Tibial nerve (tissue), 4 donors: ENCODE data around the gene SRI. TPM values are rescaled to one million over a fixed set of nuclear protein-coding genes. Genes with fewer than 3 reads are reported as not detected.
"Not testable (repeated sequence)": the region's sequence is repeated elsewhere in the genome, so short reads cannot be mapped to it uniquely, and the experiment has no call there.

Experiments used
- DNase-seq, 2 donors: peaks; one replicate each; pipeline ENCODE4 v3.0.0-alpha.2; 2019; ENCODE audit warnings: low spot score in 2 of 2
- H3K27ac ChIP-seq, 4 donors: fragments of 200-600 bp; sonication (generic) in 3 of 4; one replicate each; pipeline ENCODE4 v1.5.1; 2017 to 2019; ENCODE audit warnings: mild to moderate bottlenecking in 1 of 4
- H3K27me3 ChIP-seq, 2 donors: fragments of 200-600 bp; sonication (generic) in 1 of 2; one replicate each; pipeline versions ENCODE4 v1.5.1 to v1.6.0; 2017 to 2019
- H3K36me3 ChIP-seq, 3 donors: fragments of 200-600 bp; sonication (generic); one replicate each; pipeline ENCODE4 v1.5.1; 2018 to 2019
- H3K4me1 ChIP-seq, 4 donors: fragments of 200-600 bp; sonication (generic) in 3 of 4; one replicate each; pipeline ENCODE4 v1.5.1; 2017 to 2019
- H3K4me3 ChIP-seq, 4 donors: fragments of 200-600 bp; sonication (generic) in 3 of 4; one replicate each; pipeline ENCODE4 v1.5.1; 2017 to 2019; ENCODE audit warnings: mild to moderate bottlenecking in 1 of 4, moderate library complexity in 1 of 4
- H3K9me3 ChIP-seq, 4 donors: fragments of 200-600 bp; sonication (generic) in 3 of 4; one replicate each; pipeline ENCODE4 v1.5.1; 2017 to 2019
- CTCF ChIP-seq, 5 experiments: fragments of 200-600 bp in 3 of 5; fragments of 450-650 bp in 2 of 5; sonication (generic) in 3 of 5; IDR thresholded peaks; one replicate each; pipeline ENCODE4 v1.5.1; 2016 to 2019; ENCODE audit warnings: antibody characterized with exemption in 5 of 5, mild to moderate bottlenecking in 3 of 5, moderate library complexity in 2 of 5
- EP300 ChIP-seq, 2 donors: sonication (generic); formaldehyde crosslinking; IDR thresholded peaks; one replicate each; pipeline ENCODE4 v1.6.1; 2017; ENCODE audit warnings: antibody characterized with exemption in 2 of 2, mild to moderate bottlenecking in 1 of 2
- POLR2A ChIP-seq, 2 donors: fragments of 450-650 bp; IDR thresholded peaks; one replicate each; pipeline ENCODE4 v1.6.1; 2017; ENCODE audit warnings: antibody characterized with exemption in 2 of 2, mild to moderate bottlenecking in 2 of 2, moderate library complexity in 2 of 2
- WGBS, 2 donors: methylation state at CpG; one replicate each; pipeline ENCODE4 v1.1.5; 2018; 5-methylcytosine and 5-hydroxymethylcytosine counted together
- total RNA-seq, 4 donors: library from RNA; depleted of rRNA; stranded (reverse); fragments of >200 nt; gene quantifications; one replicate each; pipeline ENCODE4 v1.1.0, GENCODE V29; 2016

Gene SRI
- total RNA-seq, 4 donors from 2014 or later: 49.8 to 83.7 (median 52.8) TPM

- no peak for DNase-seq
- Histone ChIP-seq H3K36me3 (no peaks in the 10 kb centered on the region), H3K9me3 (no peaks in the 10 kb centered on the region), H3K4me1 (no peaks in the 10 kb centered on the region), H3K27ac (no peak overlapping the region), H3K27me3 (no peaks in the 10 kb centered on the region), H3K4me3 (no peak overlapping the region)
- 94 to 97% methylated on average over 4 of the region's 4 CpGs for WGBS, 2 donors
- TF ChIP-seq EP300 (IDR thresholded peaks at IDR 0.05): no peak
- TF ChIP-seq CTCF (IDR thresholded peaks at IDR 0.05): no peak
- no peak for TF ChIP-seq POLR2A (IDR thresholded peaks at IDR 0.05)
Observed at GRCh38 chr7:88172842-88173241, 47.0 kb downstream of the SRI start.

- Histone ChIP-seq H3K27ac (no peak overlapping the region), H3K4me1 (no peaks in the 10 kb centered on the region), H3K9me3 (no peaks in the 10 kb centered on the region), H3K27me3 (no peaks in the 10 kb centered on the region), H3K36me3 (no peaks in the 10 kb centered on the region), H3K4me3 (no peak overlapping the region)
- 12 to 15% methylated on average over 1 of the region's 1 CpG for WGBS, 2 donors
- TF ChIP-seq CTCF (IDR thresholded peaks at IDR 0.05): peak; percentile 31 to 61 (median 34)
- no peak for TF ChIP-seq POLR2A (IDR thresholded peaks at IDR 0.05)
- no peak for DNase-seq
Observed at GRCh38 chr7:88169717-88170320, 50.0 kb downstream of the SRI start.

- no peaks in the 10 kb centered on the region for H3K4me1 ChIP-seq
- H3K36me3 ChIP-seq: no peaks in the 10 kb centered on the region
- H3K27me3 ChIP-seq: no peaks in the 10 kb centered on the region
- no peak overlapping the region for H3K4me3 ChIP-seq
- TF ChIP-seq POLR2A (IDR thresholded peaks at IDR 0.05) (no peak), CTCF (IDR thresholded peaks at IDR 0.05) (no peak), EP300 (IDR thresholded peaks at IDR 0.05) (no peak)
- H3K9me3 ChIP-seq: no peaks in the 10 kb centered on the region
- H3K27ac ChIP-seq: no peak overlapping the region
- DNase-seq: no peak
- 82 to 92% methylated on average over 2 of the region's 2 CpGs for WGBS, 2 donors
Observed at GRCh38 chr7:88167721-88168120, 52.1 kb downstream of the SRI start.

GRCh38 chr7:88167223-88167622 lies 52.6 kb downstream of the SRI start:
- no peaks in the 10 kb centered on the region for H3K36me3 ChIP-seq
- WGBS, 2 donors: 75 to 83% methylated on average over 2 of the region's 2 CpGs
- TF ChIP-seq CTCF (IDR thresholded peaks at IDR 0.05) (no peak), POLR2A (IDR thresholded peaks at IDR 0.05) (no peak), EP300 (IDR thresholded peaks at IDR 0.05) (no peak)

GRCh38 chr7:88165697-88166096 lies 54.1 kb downstream of the SRI start:
- no peaks in the 10 kb centered on the region for H3K36me3 ChIP-seq
- no peak overlapping the region for H3K4me3 ChIP-seq
- no peak for DNase-seq
- no peaks in the 10 kb centered on the region for H3K9me3 ChIP-seq
- H3K4me1 ChIP-seq: no peaks in the 10 kb centered on the region
- no peak overlapping the region for H3K27ac ChIP-seq
- TF ChIP-seq POLR2A (IDR thresholded peaks at IDR 0.05) (no peak), CTCF (IDR thresholded peaks at IDR 0.05) (no peak), EP300 (IDR thresholded peaks at IDR 0.05) (no peak)
- H3K27me3 ChIP-seq: no peaks in the 10 kb centered on the region

More at GRCh38 chr7:88167223-88167622, 52.6 kb downstream of the SRI start:
- Histone ChIP-seq H3K4me3 (no peak overlapping the region), H3K4me1 (no peaks in the 10 kb centered on the region), H3K27me3 (no peaks in the 10 kb centered on the region), H3K27ac (no peak overlapping the region), H3K9me3 (no peaks in the 10 kb centered on the region)
- DNase-seq: no peak

- WGBS, 2 donors: 84 to 90% methylated on average over 2 of the region's 2 CpGs
- not testable (repeated sequence) for H3K4me3 ChIP-seq, H3K27ac ChIP-seq, DNase-seq, H3K36me3 ChIP-seq, H3K27me3 ChIP-seq, H3K4me1 ChIP-seq
- peaks cover 0 to 16% (median 2%) of the 10 kb centered on the region in 4 donors for H3K9me3 ChIP-seq
Observed at GRCh38 chr7:88159741-88160140, 60.1 kb downstream of the SRI start.
